ENCODE measurements around the gene CDC16. TPM values are rescaled to one million over a fixed set of nuclear protein-coding genes. Genes with fewer than 3 reads are reported as not detected.

Gene CDC16
- total and polyA plus RNA-seq, 9 of the 15 experiments (the other 6 are each of a cell fraction or from before 2014, with no cell fraction given): 23.2 to 102 (median 51.6) TPM

- TF ChIP-seq ZNF280A (IDR thresholded peaks at IDR 0.05; ENCODE audit: low read depth, partially characterized antibody): no peak
- TF ChIP-seq HNRNPLL (IDR thresholded peaks at IDR 0.05; ENCODE audit: low read depth, low read length, poor library complexity, severe bottlenecking): no peak
- TF ChIP-seq NCOR1 (IDR thresholded peaks at IDR 0.05): no peak; the same call in 1 of the 2 replicates
- no peak for TF ChIP-seq HNRNPK (IDR thresholded peaks at IDR 0.05; ENCODE audit: low read depth, low read length, poor library complexity, severe bottlenecking)
- peak; percentile 84; the same call in 1 of the 2 replicates for TF ChIP-seq ZC3H11A (IDR thresholded peaks at IDR 0.05; ENCODE audit: low read depth, low read length)
- no peak for TF ChIP-seq HMG20B (CRISPR knock-in tag; IDR thresholded peaks at IDR 0.05)
- TF ChIP-seq TCF3 (CRISPR knock-in tag; IDR thresholded peaks at IDR 0.05): no peak
- TF ChIP-seq CBX5 (IDR thresholded peaks at IDR 0.05; ENCODE audit: borderline replicate concordance, low read depth): no peak
- TF ChIP-seq MAFF (IDR thresholded peaks at IDR 0.05; ENCODE audit: low read length): no peak
- TF ChIP-seq PRPF4 (IDR thresholded peaks at IDR 0.05; ENCODE audit: insufficient read depth, low read depth, low read length, poor library complexity, severe bottlenecking): no peak
- peak; percentile 70 for TF ChIP-seq ZNF263 (CRISPR knock-in tag; IDR thresholded peaks at IDR 0.05; ENCODE audit: borderline replicate concordance)
- no peak for TF ChIP-seq PATZ1 (CRISPR knock-in tag; IDR thresholded peaks at IDR 0.05; ENCODE audit: borderline replicate concordance)
- no peak for TF ChIP-seq HDAC1 (IDR thresholded peaks at IDR 0.05)
- no peak for TF ChIP-seq ATF1 (CRISPR knock-in tag; IDR thresholded peaks at IDR 0.05)
- TF ChIP-seq ATF1 (tag; IDR thresholded peaks at IDR 0.05): no peak
- no peak for TF ChIP-seq ZNF318 (IDR thresholded peaks at IDR 0.05; ENCODE audit: borderline replicate concordance in 1 of 2, low read depth in 1 of 2)
These were observed at the start of gene CDC16 (continued) for GRCh38 chr13:114234645-114235421.
